HEK293 (cell line): ENCODE measurements around the gene PIGBOS1.

ENCODE experiments used
- CTCF ChIA-PET: fragments of 350-600 bp; formaldehyde crosslinking; extraction: SDS; loops from one replicate; lab custom pipeline; 2021; ENCODE audit warnings: antibody characterized with exemption; lab: Yijun Ruan, JAX
- POLR2A ChIA-PET: fragments of 300-600 bp; formaldehyde crosslinking; extraction: SDS; loops from one replicate; lab custom pipeline; 2020; ENCODE audit warnings: antibody characterized with exemption, inconsistent platforms; lab: Yijun Ruan, JAX
- H3K27ac ChIP-seq: fragments of 200-500 bp; sonication (Bioruptor generic); 2 replicates; pipeline ENCODE4 v1.5.1; 2014; ENCODE audit warnings: low read depth, low read length, control low read depth, inconsistent platforms; ENCODE audit errors: extremely low read depth
- H3K36me3 ChIP-seq, 2 experiments: fragments of 200-500 bp in 1 of 2; sonication (Bioruptor generic) in 1 of 2; 1 replicate in 1 of 2; 2 replicates in 1 of 2; pipeline ENCODE4 v1.5.1; 2014 to 2017; ENCODE audit warnings: inconsistent platforms in 2 of 2, low read length in 2 of 2; ENCODE audit not compliant: control insufficient read depth in 2 of 2, insufficient read depth in 1 of 2
- H3K4me1 ChIP-seq: fragments of 200-500 bp; sonication (Bioruptor generic); 2 replicates; pipeline ENCODE4 v1.5.1; 2014; ENCODE audit warnings: mild to moderate bottlenecking, low read length, inconsistent platforms; ENCODE audit not compliant: control insufficient read depth, insufficient read depth
- H3K4me3 ChIP-seq: 2 replicates; pipeline ENCODE4 v1.5.1; 2011; ENCODE audit warnings: low read depth, mild to moderate bottlenecking, control low read depth, low read length, moderate library complexity
- H3K9me3 ChIP-seq: fragments of 200-500 bp; sonication (Bioruptor generic); 2 replicates; pipeline ENCODE4 v1.5.1; 2014; ENCODE audit warnings: low read depth, low read length, inconsistent platforms; ENCODE audit not compliant: control insufficient read depth, insufficient read depth
- GLIS2 ChIP-seq: fragments of 450-650 bp; formaldehyde crosslinking; IDR thresholded peaks from 2 replicates; pipeline ENCODE4 v1.5.1; 2016; ENCODE audit warnings: missing biosample characterization, missing genetic modification characterization
- MZF1 ChIP-seq: fragments of 450-650 bp; formaldehyde crosslinking; IDR thresholded peaks from 2 replicates; pipeline ENCODE4 v1.5.1; 2017; ENCODE audit warnings: missing biosample characterization, missing genetic modification characterization, borderline replicate concordance
- PATZ1 ChIP-seq: fragments of 450-650 bp; formaldehyde crosslinking; IDR thresholded peaks from 2 replicates; pipeline ENCODE4 v1.5.1; 2016; ENCODE audit warnings: missing biosample characterization, missing genetic modification characterization
- PRDM6 ChIP-seq: fragments of 450-650 bp; formaldehyde crosslinking; IDR thresholded peaks from 2 replicates; pipeline ENCODE4 v1.5.1; 2017; ENCODE audit warnings: missing biosample characterization, missing genetic modification characterization
- SP7 ChIP-seq: fragments of 450-650 bp; formaldehyde crosslinking; IDR thresholded peaks from 2 replicates; pipeline ENCODE4 v1.5.1; 2016; ENCODE audit warnings: missing biosample characterization, missing genetic modification characterization
- TCF7L2 ChIP-seq: IDR thresholded peaks from 2 replicates; pipeline ENCODE4 v1.6.1; 2011; ENCODE audit warnings: low read depth, mild to moderate bottlenecking, inconsistent platforms, low read length, moderate library complexity, borderline replicate concordance
- ZBTB10 ChIP-seq: fragments of 450-650 bp; formaldehyde crosslinking; IDR thresholded peaks from 2 replicates; pipeline ENCODE4 v1.5.1; 2016; ENCODE audit warnings: missing biosample characterization, missing genetic modification characterization
- ZBTB17 ChIP-seq: fragments of 450-650 bp; formaldehyde crosslinking; IDR thresholded peaks from 2 replicates; pipeline ENCODE4 v1.5.1; 2016; ENCODE audit warnings: missing biosample characterization, missing genetic modification characterization
- ZBTB48 ChIP-seq: fragments of 450-650 bp; formaldehyde crosslinking; IDR thresholded peaks from 2 replicates; pipeline ENCODE4 v1.5.1; 2016; ENCODE audit warnings: missing biosample characterization, missing genetic modification characterization
- ZNF140 ChIP-seq: fragments of 450-650 bp; formaldehyde crosslinking; IDR thresholded peaks from 2 replicates; pipeline ENCODE4 v1.5.1; 2016; ENCODE audit warnings: missing biosample characterization, missing genetic modification characterization
- ZNF335 ChIP-seq: fragments of 450-650 bp; formaldehyde crosslinking; conservative IDR thresholded peaks from 2 replicates; pipeline ENCODE4 v1.5.1; 2016; ENCODE audit warnings: missing biosample characterization, missing genetic modification characterization
- ZNF341 ChIP-seq: fragments of 450-650 bp; formaldehyde crosslinking; IDR thresholded peaks from 2 replicates; pipeline ENCODE4; 2016; ENCODE audit warnings: low read depth, missing biosample characterization, missing genetic modification characterization
- ZNF366 ChIP-seq: fragments of 450-650 bp; formaldehyde crosslinking; conservative IDR thresholded peaks from 2 replicates; pipeline ENCODE4 v1.5.1; 2016; ENCODE audit warnings: missing biosample characterization, missing genetic modification characterization
- ZNF777 ChIP-seq: fragments of 450-650 bp; formaldehyde crosslinking; IDR thresholded peaks from 2 replicates; pipeline ENCODE4 v1.5.1; 2017; ENCODE audit warnings: missing biosample characterization, missing genetic modification characterization, borderline replicate concordance

Gene PIGBOS1

GRCh38 chr15:55289746-55290527 lies 29.0 kb downstream of the PIGBOS1 start, which contains the start of gene RAB27A (continued):
- TF ChIP-seq ZBTB10 (tag by site-specific recombination), result peak; percentile 46
- TF ChIP-seq PRDM6 (tag by site-specific recombination), result no peak
- no peak for TF ChIP-seq MZF1 (tag by site-specific recombination)
- no peak for TF ChIP-seq TCF7L2

GRCh38 chr15:55289011-55289745 lies 29.7 kb downstream of the PIGBOS1 start:
- H3K9me3 ChIP-seq, result no peaks in the 10 kb centered on the region
- CTCF ChIA-PET, result no interaction called here
- TF ChIP-seq PATZ1 (peak; percentile 12; the same call in 1 of the 2 replicates), ZNF341 (tag by site-specific recombination) (peak; percentile 20; the same call in 1 of the 2 replicates), ZBTB17 (tag by site-specific recombination) (peak; percentile 55), ZNF777 (tag by site-specific recombination) (no peak), ZNF140 (tag by site-specific recombination) (no peak), ZBTB48 (tag by site-specific recombination) (no peak), ZNF335 (peak; percentile 70), GLIS2 (tag by site-specific recombination) (peak; percentile 30; the same call in 1 of the 2 replicates)
- H3K4me1 ChIP-seq, result peaks cover 2% of the 10 kb centered on the region; the same call in 1 of the 2 replicates
- peak overlapping the region; percentile 76; the same call in 1 of the 2 replicates for H3K27ac ChIP-seq
- POLR2A ChIA-PET, result no interaction called here
- H3K4me3 ChIP-seq, result peak overlapping the region; percentile 70
- H3K36me3 ChIP-seq, result no peaks in the 10 kb centered on the region

- ChIA-PET POLR2A (no interaction called here), CTCF (no interaction called here)
- no peaks in the 10 kb centered on the region for H3K36me3 ChIP-seq
- peak; percentile 70 for TF ChIP-seq ZNF366 (tag by site-specific recombination)
- no peak for TF ChIP-seq SP7 (tag by site-specific recombination)
- H3K9me3 ChIP-seq, result no peaks in the 10 kb centered on the region
- H3K4me1 ChIP-seq, result peaks cover 2% of the 10 kb centered on the region; the same call in 1 of the 2 replicates
- no peak overlapping the region for H3K27ac ChIP-seq
- no peak overlapping the region for H3K4me3 ChIP-seq
These were observed 30.8 kb downstream of the PIGBOS1 start for GRCh38 chr15:55288006-55288717.
